Hepatocyte (in vitro differentiated cells): ENCODE measurements around the gene LCT.

Experiments
- CTCF ChIP-seq: fragments of 200-600 bp; sonication (generic); IDR thresholded peaks from 2 replicates; pipeline ENCODE4 v1.5.1; 2016; ENCODE audit warnings: antibody characterized with exemption, mild to moderate bottlenecking; ENCODE audit not compliant: poor library complexity
- EZH2 ChIP-seq: fragments of 200-600 bp; sonication (generic); IDR thresholded peaks from 2 replicates; pipeline ENCODE4 v1.6.1; 2016; ENCODE audit warnings: antibody characterized with exemption, mild to moderate bottlenecking, borderline replicate concordance

- TF ChIP-seq EZH2 (no peak), CTCF (no peak)
Measured at GRCh38 chr2:135799738-135800137, 37.2 kb downstream of the LCT start.
